H1 (cell line): ENCODE measurements around the gene ZNF683.

Experiments used
- CHD2 ChIP-seq: IDR thresholded peaks from 2 replicates; pipeline ENCODE4 v1.6.1; 2012; ENCODE audit warnings: low read length, improper control_type of control experiment
- EP300 ChIP-seq, 2 experiments: IDR thresholded peaks; 1 replicate in 1 of 2; 2 replicates in 1 of 2; pipeline ENCODE4 v1.6.1; 2011 to 2012; ENCODE audit warnings: low read depth in 2 of 2, low read length in 2 of 2, mild to moderate bottlenecking in 2 of 2, borderline replicate concordance in 1 of 2, inconsistent platforms in 1 of 2, moderate library complexity in 1 of 2
- EZH2 ChIP-seq: fragments of 200-600 bp; sonication (generic); IDR thresholded peaks from 2 replicates; pipeline ENCODE4 v1.7.1; 2012; ENCODE audit warnings: low read depth, mild to moderate bottlenecking, moderate library complexity, low read length, inconsistent platforms; ENCODE audit not compliant: severe bottlenecking
- HDAC6 ChIP-seq: IDR thresholded peaks from one replicate; pipeline ENCODE4 v1.7.1; 2012; ENCODE audit warnings: low read depth, mild to moderate bottlenecking, inconsistent platforms, low read length, moderate library complexity
- JUN ChIP-seq: IDR thresholded peaks from 2 replicates; pipeline ENCODE4 v1.6.1; 2011; ENCODE audit warnings: low read depth, mild to moderate bottlenecking, improper control_type of control experiment, low read length
- JUND ChIP-seq: IDR thresholded peaks from 2 replicates; pipeline ENCODE4 v1.6.1; 2011; ENCODE audit warnings: mild to moderate bottlenecking, improper control_type of control experiment, low read length
- NRF1 ChIP-seq: IDR thresholded peaks from 2 replicates; pipeline ENCODE4 v1.6.1; 2011; ENCODE audit warnings: mild to moderate bottlenecking, low read depth, low read length, improper control_type of control experiment
- POLR2A ChIP-seq, 2 experiments: IDR thresholded peaks; 1 replicate in 1 of 2; 2 replicates in 1 of 2; pipeline ENCODE4 v1.6.1; 2011; ENCODE audit warnings: low read depth in 2 of 2, low read length in 2 of 2, mild to moderate bottlenecking in 2 of 2; ENCODE audit errors: control extremely low read depth in 1 of 2
- TF ChIP-seq, protein P1 (sequence below), 3 experiments: IDR thresholded peaks; 1 replicate in 2 of 3; 2 replicates in 1 of 3; pipeline versions ENCODE4 v1.5.1 to v1.6.1; 2011; ENCODE audit warnings: low read length in 3 of 3, mild to moderate bottlenecking in 3 of 3, inconsistent platforms in 2 of 3, low read depth in 1 of 3, moderate library complexity in 1 of 3; ENCODE audit not compliant: insufficient read depth in 1 of 3; ENCODE audit errors: control extremely low read depth in 1 of 3
- TF ChIP-seq, protein P2 (sequence below): IDR thresholded peaks from 2 replicates; pipeline ENCODE4 v1.6.1; 2012; ENCODE audit warnings: inconsistent platforms

DNA sequence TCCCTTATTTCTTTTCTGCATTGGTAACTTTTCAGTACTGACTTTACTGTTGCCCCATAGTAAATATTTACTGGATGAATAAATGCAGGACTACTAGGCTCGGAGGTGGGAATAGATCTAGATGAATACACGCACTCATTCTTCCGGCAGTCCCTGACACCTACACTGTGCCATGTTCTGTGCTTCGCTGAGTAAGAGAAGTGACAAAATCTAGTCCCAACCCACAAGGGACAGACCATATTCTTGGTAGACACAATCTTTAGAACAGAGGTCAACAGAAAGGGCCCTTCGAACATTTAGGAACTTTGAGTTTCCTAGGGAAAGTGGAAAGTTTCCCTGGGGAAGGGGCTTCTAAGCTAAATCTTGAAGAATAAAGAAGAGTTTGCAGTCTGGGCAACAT, 58.0 kb downstream of the ZNF683 start:
- TF ChIP-seq, protein P1, sequence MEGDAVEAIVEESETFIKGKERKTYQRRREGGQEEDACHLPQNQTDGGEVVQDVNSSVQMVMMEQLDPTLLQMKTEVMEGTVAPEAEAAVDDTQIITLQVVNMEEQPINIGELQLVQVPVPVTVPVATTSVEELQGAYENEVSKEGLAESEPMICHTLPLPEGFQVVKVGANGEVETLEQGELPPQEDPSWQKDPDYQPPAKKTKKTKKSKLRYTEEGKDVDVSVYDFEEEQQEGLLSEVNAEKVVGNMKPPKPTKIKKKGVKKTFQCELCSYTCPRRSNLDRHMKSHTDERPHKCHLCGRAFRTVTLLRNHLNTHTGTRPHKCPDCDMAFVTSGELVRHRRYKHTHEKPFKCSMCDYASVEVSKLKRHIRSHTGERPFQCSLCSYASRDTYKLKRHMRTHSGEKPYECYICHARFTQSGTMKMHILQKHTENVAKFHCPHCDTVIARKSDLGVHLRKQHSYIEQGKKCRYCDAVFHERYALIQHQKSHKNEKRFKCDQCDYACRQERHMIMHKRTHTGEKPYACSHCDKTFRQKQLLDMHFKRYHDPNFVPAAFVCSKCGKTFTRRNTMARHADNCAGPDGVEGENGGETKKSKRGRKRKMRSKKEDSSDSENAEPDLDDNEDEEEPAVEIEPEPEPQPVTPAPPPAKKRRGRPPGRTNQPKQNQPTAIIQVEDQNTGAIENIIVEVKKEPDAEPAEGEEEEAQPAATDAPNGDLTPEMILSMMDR (IDR thresholded peaks at IDR 0.05; ENCODE audit: control extremely low read depth in 1 of 3, insufficient read depth in 1 of 3, low read depth in 1 of 3, low read length in 3 of 3): no peak
- no peak for TF ChIP-seq EP300 (IDR thresholded peaks at IDR 0.05; ENCODE audit: borderline replicate concordance in 1 of 2, low read depth in 2 of 2, low read length in 2 of 2)
- no peak for TF ChIP-seq EZH2
- no peak for TF ChIP-seq POLR2A (IDR thresholded peaks at IDR 0.05; ENCODE audit: control extremely low read depth in 1 of 2, low read depth in 2 of 2, low read length in 2 of 2)
- TF ChIP-seq, protein P2, sequence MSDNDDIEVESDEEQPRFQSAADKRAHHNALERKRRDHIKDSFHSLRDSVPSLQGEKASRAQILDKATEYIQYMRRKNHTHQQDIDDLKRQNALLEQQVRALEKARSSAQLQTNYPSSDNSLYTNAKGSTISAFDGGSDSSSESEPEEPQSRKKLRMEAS: no peak
- TF ChIP-seq JUND: no peak
- no peak for TF ChIP-seq JUN
- TF ChIP-seq CHD2: no peak
- TF ChIP-seq HDAC6: no peak
- TF ChIP-seq NRF1: no peak
